DND-41 (cell line): ENCODE data around the gene LAYN.

ENCODE experiments used
- ATAC-seq: fragments of 200-7000 bp; cut with Tn5 transposase; 3 replicates; pipeline ENCODE4 v1.9.1; 2021; ENCODE audit warnings: low read depth; ENCODE audit not compliant: insufficient read depth
- DNase-seq: peaks from one replicate; pipeline ENCODE4 v3.0.0-alpha.2; 2020
- H2AFZ ChIP-seq: 2 replicates; pipeline ENCODE4 v1.6.0; 2012; ENCODE audit warnings: low read depth, low read length
- H3K27ac ChIP-seq: 2 replicates; pipeline ENCODE4 v1.5.1; 2012; ENCODE audit warnings: low read length, inconsistent platforms
- H3K27me3 ChIP-seq: fragments of 200-600 bp; sonication (generic); 2 replicates; pipeline ENCODE4 v1.6.0; 2012; ENCODE audit warnings: low read length, mild to moderate bottlenecking, inconsistent platforms; ENCODE audit not compliant: insufficient read depth, poor library complexity
- H3K36me3 ChIP-seq: 2 replicates; pipeline ENCODE4 v1.5.1; 2012; ENCODE audit warnings: low read length, inconsistent platforms; ENCODE audit not compliant: insufficient read depth
- H3K4me1 ChIP-seq: 2 replicates; pipeline ENCODE4 v1.5.1; 2012; ENCODE audit warnings: mild to moderate bottlenecking, low read length; ENCODE audit not compliant: insufficient read depth
- H3K4me2 ChIP-seq: 2 replicates; pipeline ENCODE4 v1.6.0; 2012; ENCODE audit warnings: mild to moderate bottlenecking, moderate library complexity, low read length, inconsistent platforms; ENCODE audit not compliant: insufficient read depth
- H3K4me3 ChIP-seq, 2 experiments: fragments of 200-600 bp in 1 of 2; shearing (Covaris generic) in 1 of 2; 2 replicates each; pipeline ENCODE4 v1.5.1; 2012 to 2016; ENCODE audit warnings: inconsistent platforms in 2 of 2, low read length in 2 of 2, mild to moderate bottlenecking in 2 of 2, low read depth in 1 of 2, moderate library complexity in 1 of 2
- H3K79me2 ChIP-seq: 2 replicates; pipeline ENCODE4 v1.6.0; 2012; ENCODE audit warnings: low read length, inconsistent platforms; ENCODE audit not compliant: insufficient read depth
- H3K9ac ChIP-seq: 2 replicates; pipeline ENCODE4 v1.6.0; 2012; ENCODE audit warnings: low read depth, mild to moderate bottlenecking, inconsistent platforms, low read length, moderate library complexity
- H3K9me3 ChIP-seq: 2 replicates; pipeline ENCODE4 v1.5.1; 2012; ENCODE audit warnings: low read length, moderate library complexity, mild to moderate bottlenecking, inconsistent platforms; ENCODE audit not compliant: insufficient read depth, severe bottlenecking
- H4K20me1 ChIP-seq: 2 replicates; pipeline ENCODE4 v1.6.0; 2012; ENCODE audit warnings: low read length; ENCODE audit not compliant: insufficient read depth
- CTCF ChIP-seq: IDR thresholded peaks from 2 replicates; pipeline ENCODE4 v1.5.1; 2012; ENCODE audit warnings: borderline replicate concordance, low read length, moderate library complexity, mild to moderate bottlenecking; ENCODE audit not compliant: poor library complexity, severe bottlenecking; ENCODE audit errors: extremely low read depth
- EZH2 ChIP-seq: IDR thresholded peaks from 3 replicates; pipeline ENCODE4 v1.6.1; 2012; ENCODE audit warnings: borderline replicate concordance, low read depth, mild to moderate bottlenecking, moderate library complexity, low read length, inconsistent platforms; ENCODE audit not compliant: severe bottlenecking

Gene LAYN

GRCh38 chr11:111574373-111575225 lies 34.1 kb downstream of the LAYN start:
- DNase-seq = no peak
- Histone ChIP-seq H2AFZ (no peak overlapping the region), H3K4me1 (no peaks in the 10 kb centered on the region), H3K4me3 (no peak overlapping the region), H3K9ac (no peak overlapping the region), H3K9me3 (no peaks in the 10 kb centered on the region), H3K27me3 (no peaks in the 10 kb centered on the region), H3K36me3 (no peaks in the 10 kb centered on the region), H3K4me2 (no peak overlapping the region), H3K27ac (no peak overlapping the region), H4K20me1 (no peaks in the 10 kb centered on the region), H3K79me2 (no peaks in the 10 kb centered on the region)
- ATAC-seq = no peak
- TF ChIP-seq EZH2 (no peak), CTCF (no peak)

GRCh38 chr11:111575740-111576139 lies 35.2 kb downstream of the LAYN start:
- DNase-seq (no peak), ATAC-seq (no peak)
- Histone ChIP-seq H3K27me3 (no peaks in the 10 kb centered on the region), H3K79me2 (no peaks in the 10 kb centered on the region), H3K27ac (no peak overlapping the region), H3K4me1 (no peaks in the 10 kb centered on the region), H4K20me1 (no peaks in the 10 kb centered on the region), H3K9me3 (no peaks in the 10 kb centered on the region), H3K4me2 (no peak overlapping the region), H3K9ac (no peak overlapping the region), H2AFZ (no peak overlapping the region), H3K4me3 (no peak overlapping the region), H3K36me3 (no peaks in the 10 kb centered on the region)
- no peak for TF ChIP-seq CTCF
- no peak for TF ChIP-seq EZH2

GRCh38 chr11:111577821-111578220 lies 37.3 kb downstream of the LAYN start:
- TF ChIP-seq EZH2 (no peak), CTCF (no peak)
- H3K4me2 ChIP-seq = no peak overlapping the region
- no peaks in the 10 kb centered on the region for H3K36me3 ChIP-seq
- no peak overlapping the region for H3K4me3 ChIP-seq
- no peak overlapping the region for H3K9ac ChIP-seq
- H3K9me3 ChIP-seq = no peaks in the 10 kb centered on the region
- no peak overlapping the region for H2AFZ ChIP-seq
- H3K79me2 ChIP-seq = no peaks in the 10 kb centered on the region
- no peak for ATAC-seq
- H3K27ac ChIP-seq = no peak overlapping the region
- H4K20me1 ChIP-seq = no peaks in the 10 kb centered on the region
- H3K27me3 ChIP-seq = no peaks in the 10 kb centered on the region
- H3K4me1 ChIP-seq = no peaks in the 10 kb centered on the region
- no peak for DNase-seq

- Histone ChIP-seq H3K27me3 (no peaks in the 10 kb centered on the region), H3K4me1 (no peaks in the 10 kb centered on the region), H3K9me3 (no peaks in the 10 kb centered on the region), H3K27ac (no peak overlapping the region), H2AFZ (no peak overlapping the region), H3K4me2 (no peak overlapping the region), H4K20me1 (no peaks in the 10 kb centered on the region), H3K79me2 (no peaks in the 10 kb centered on the region), H3K9ac (no peak overlapping the region), H3K4me3 (no peak overlapping the region), H3K36me3 (no peaks in the 10 kb centered on the region)
- no peak for TF ChIP-seq EZH2
- TF ChIP-seq CTCF = no peak
- DNase-seq = no peak
- ATAC-seq = no peak
Observed at GRCh38 chr11:111581341-111581740, 40.8 kb downstream of the LAYN start.
